Measurements from ENCODE around the gene EBF3. TPM values are rescaled to one million over a fixed set of nuclear protein-coding genes. Genes with fewer than 3 reads are reported as not detected.

The EBF3 gene
- total RNA-seq, 2 donors from 2014 or later = 0.44 to 2.0 TPM

- no peaks in the 10 kb centered on the region for H3K9me3 Mint-ChIP-seq
- no peaks in the 10 kb centered on the region for H3K27me3 Mint-ChIP-seq (ENCODE audit: insufficient read depth)
- H3K4me3 Mint-ChIP-seq = no peak overlapping the region
- 89 to 92% methylated on average over 6 of the region's 6 CpGs for WGBS, 2 experiments (ENCODE audit: insufficient coverage in 1 of 2, insufficient read length in 1 of 2)
- Histone ChIP-seq H3K27me3 (ENCODE audit: control insufficient read depth, insufficient read depth, low read length, poor library complexity, severe bottlenecking) (no peaks in the 10 kb centered on the region), H3K4me1 (ENCODE audit: control insufficient read depth, insufficient read depth, low read length) (no peaks in the 10 kb centered on the region), H3K36me3 (ENCODE audit: control insufficient read depth, insufficient read depth, low read length) (no peaks in the 10 kb centered on the region), H3K27ac (ENCODE audit: low read depth, low read length) (no peak overlapping the region), H3K9me3 (ENCODE audit: control insufficient read depth, low read length) (no peaks in the 10 kb centered on the region), H3K4me3 (ENCODE audit: low read length) (no peak overlapping the region), H3K9ac (ENCODE audit: extremely low read depth, low read length, poor library complexity, severe bottlenecking) (no peak overlapping the region)
- H3K4me1 Mint-ChIP-seq = peaks cover 37% of the 10 kb centered on the region
- no peak overlapping the region for H3K27ac Mint-ChIP-seq
- no peak for DNase-seq
- no peaks in the 10 kb centered on the region for H3K36me3 Mint-ChIP-seq (ENCODE audit: low read depth)
- TF ChIP-seq CTCF (conservative IDR thresholded peaks at IDR 0.05) = no peak
These were observed 82.4 kb downstream of the EBF3 start for GRCh38 chr10:129881641-129882040.

GRCh38 chr10:129880191-129880870 lies 83.7 kb downstream of the EBF3 start:
- no peak overlapping the region for H3K9ac ChIP-seq (ENCODE audit: extremely low read depth, low read length, poor library complexity, severe bottlenecking)
- H3K36me3 ChIP-seq (ENCODE audit: control insufficient read depth, insufficient read depth, low read length) = no peaks in the 10 kb centered on the region
- H3K4me3 Mint-ChIP-seq = no peak overlapping the region
- peaks cover 28% of the 10 kb centered on the region for H3K4me1 Mint-ChIP-seq
- H3K4me1 ChIP-seq (ENCODE audit: control insufficient read depth, insufficient read depth, low read length) = no peaks in the 10 kb centered on the region
- no peaks in the 10 kb centered on the region for H3K9me3 Mint-ChIP-seq
- H3K27me3 ChIP-seq (ENCODE audit: control insufficient read depth, insufficient read depth, low read length, poor library complexity, severe bottlenecking) = no peaks in the 10 kb centered on the region
- H3K27ac Mint-ChIP-seq = no peak overlapping the region
- no peaks in the 10 kb centered on the region for H3K9me3 ChIP-seq (ENCODE audit: control insufficient read depth, low read length)
- 91 to 92% methylated on average over 7 to 8 of the region's 8 CpGs for WGBS, 2 experiments (ENCODE audit: insufficient coverage in 1 of 2, insufficient read length in 1 of 2)
- H3K27me3 Mint-ChIP-seq (ENCODE audit: insufficient read depth) = no peaks in the 10 kb centered on the region
- DNase-seq = no peak
- no peak for TF ChIP-seq CTCF (conservative IDR thresholded peaks at IDR 0.05)
- H3K27ac ChIP-seq (ENCODE audit: low read depth, low read length) = no peak overlapping the region
- no peak overlapping the region for H3K4me3 ChIP-seq (ENCODE audit: low read length)
- no peaks in the 10 kb centered on the region for H3K36me3 Mint-ChIP-seq (ENCODE audit: low read depth)

- H3K27me3 Mint-ChIP-seq (ENCODE audit: insufficient read depth) = no peaks in the 10 kb centered on the region
- no peak for TF ChIP-seq CTCF (conservative IDR thresholded peaks at IDR 0.05)
- no peak overlapping the region for H3K27ac ChIP-seq (ENCODE audit: low read depth, low read length)
- no peak overlapping the region for H3K4me3 Mint-ChIP-seq
- no peak overlapping the region for H3K4me3 ChIP-seq (ENCODE audit: low read length)
- no peaks in the 10 kb centered on the region for H3K27me3 ChIP-seq (ENCODE audit: control insufficient read depth, insufficient read depth, low read length, poor library complexity, severe bottlenecking)
- H3K36me3 Mint-ChIP-seq (ENCODE audit: low read depth) = no peaks in the 10 kb centered on the region
- DNase-seq = no peak
- no peaks in the 10 kb centered on the region for H3K4me1 ChIP-seq (ENCODE audit: control insufficient read depth, insufficient read depth, low read length)
- no peaks in the 10 kb centered on the region for H3K9me3 Mint-ChIP-seq
- no peaks in the 10 kb centered on the region for H3K36me3 ChIP-seq (ENCODE audit: control insufficient read depth, insufficient read depth, low read length)
- H3K4me1 Mint-ChIP-seq = peaks cover 21% of the 10 kb centered on the region
- WGBS, 2 experiments (ENCODE audit: insufficient coverage in 1 of 2, insufficient read length in 1 of 2) = 92% methylated on average over 14 of the region's 14 CpGs; no CpG with 5 or more reads in 1 of the 2 experiments
- H3K9me3 ChIP-seq (ENCODE audit: control insufficient read depth, low read length) = no peaks in the 10 kb centered on the region
- no peak overlapping the region for H3K27ac Mint-ChIP-seq
- no peak overlapping the region for H3K9ac ChIP-seq (ENCODE audit: extremely low read depth, low read length, poor library complexity, severe bottlenecking)
These were observed 84.4 kb downstream of the EBF3 start for GRCh38 chr10:129879655-129880054.
